GM21360 (cell line): ENCODE data around the gene DYRK1B.
"Not testable (repeated sequence)": the region's sequence is repeated elsewhere in the genome, so short reads cannot be mapped to it uniquely, and the experiment has no call there.

ENCODE experiments used
- ATAC-seq: cut with Tn5 transposase; IDR thresholded peaks from one replicate; pipeline ENCODE4 v1.9.1; 2021; ENCODE audit warnings: mild to moderate bottlenecking, moderate library complexity; ENCODE audit not compliant: unreplicated experiment

DYRK1B gene

DNA sequence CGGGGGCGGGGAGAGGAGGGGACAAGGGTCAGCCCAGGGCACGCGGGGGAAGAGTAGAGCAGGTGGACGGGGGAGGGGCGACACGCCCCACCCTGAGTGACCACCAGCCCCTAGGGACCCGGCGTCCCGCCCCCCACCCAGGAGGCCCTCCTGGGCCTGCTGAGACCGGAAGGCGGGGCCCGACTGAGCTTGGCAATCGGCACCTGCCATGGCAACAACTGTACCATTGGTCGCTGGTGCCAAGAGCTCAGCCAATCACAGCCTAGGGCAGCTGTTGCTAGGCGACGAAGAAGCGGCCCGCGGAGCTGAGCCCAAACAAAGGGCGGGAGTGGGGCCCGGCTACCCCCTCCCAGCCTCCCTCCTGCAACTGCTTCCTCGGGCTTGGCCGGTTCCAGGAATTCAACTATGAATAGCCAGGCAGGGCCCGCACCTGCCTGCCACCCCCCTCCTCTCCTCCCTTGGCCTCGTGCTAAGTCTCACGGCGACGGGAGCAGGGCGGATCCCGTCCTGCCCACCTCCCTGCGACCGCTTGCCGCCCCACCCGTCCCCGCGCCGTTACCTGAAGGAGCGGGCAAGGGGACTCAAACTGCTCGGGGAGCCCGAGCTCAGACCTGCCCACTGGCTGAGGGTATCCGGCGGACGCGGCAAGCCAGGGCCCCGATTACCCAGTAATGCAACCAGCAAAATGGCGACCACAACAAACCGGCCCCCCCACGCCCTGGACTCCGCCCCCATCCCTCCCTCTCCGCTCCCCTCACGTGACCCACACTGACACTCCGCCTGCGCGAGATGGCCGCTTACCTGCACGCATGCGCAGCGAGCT is at the start of gene DYRK1B:
Gene DYRK1B, minus strand, starts transcription at position 699 of the 823 bp plus-strand sequence. CDS start 2,295 bp downstream, outside the sequence.
- ATAC-seq = peak; percentile 74

DNA sequence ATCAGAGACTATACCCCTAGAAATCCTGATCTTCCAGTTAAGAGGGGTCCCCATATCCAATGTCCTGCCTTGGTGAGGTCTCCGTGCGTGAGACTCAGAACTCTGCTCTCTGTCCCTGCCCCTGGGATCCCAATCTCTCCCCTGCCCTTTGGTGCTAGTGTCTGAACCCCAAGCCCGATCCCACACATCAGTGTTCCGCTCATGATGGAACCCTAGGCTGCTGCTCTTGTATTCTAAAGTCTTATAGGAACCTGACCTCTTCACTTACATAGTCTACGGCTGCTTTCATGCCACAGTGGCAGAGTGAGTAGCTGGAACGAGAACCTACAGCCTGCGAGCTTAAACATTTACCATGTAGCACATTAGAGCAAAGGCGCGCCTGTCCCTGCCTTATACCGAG is 48.7 kb upstream of the DYRK1B start:
- ATAC-seq = not testable (repeated sequence)

GRCh38 chr19:39881495-39882110 is 47.6 kb upstream of the DYRK1B start:
- ATAC-seq = not testable (repeated sequence)

DNA sequence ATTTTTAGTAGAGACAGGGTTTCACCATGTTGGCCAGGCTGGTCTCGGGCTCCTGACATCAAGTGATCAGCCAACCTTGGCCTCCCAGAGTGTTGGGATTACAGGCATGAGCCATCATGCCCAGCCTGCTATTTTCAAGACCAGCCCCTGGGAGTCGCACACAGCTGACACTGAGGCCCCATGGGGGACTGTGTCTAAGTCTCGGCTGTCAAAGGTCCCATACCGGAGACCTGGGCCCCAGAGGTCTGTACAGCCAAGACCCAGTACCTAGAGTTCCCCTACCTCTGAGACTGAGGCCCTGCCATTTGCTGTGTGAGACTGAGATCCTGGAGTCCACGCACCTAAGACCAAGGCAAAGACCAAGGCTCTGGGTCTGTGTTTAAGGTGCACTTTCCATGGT is 46.3 kb upstream of the DYRK1B start:
- not testable (repeated sequence) for ATAC-seq

- ATAC-seq = not testable (repeated sequence)
Measured at GRCh38 chr19:39879796-39880195, 45.8 kb upstream of the DYRK1B start.

GRCh38 chr19:39878866-39879265 is 44.9 kb upstream of the DYRK1B start:
- not testable (repeated sequence) for ATAC-seq

GRCh38 chr19:39878398-39878797 is 44.4 kb upstream of the DYRK1B start:
- no peak for ATAC-seq

DNA sequence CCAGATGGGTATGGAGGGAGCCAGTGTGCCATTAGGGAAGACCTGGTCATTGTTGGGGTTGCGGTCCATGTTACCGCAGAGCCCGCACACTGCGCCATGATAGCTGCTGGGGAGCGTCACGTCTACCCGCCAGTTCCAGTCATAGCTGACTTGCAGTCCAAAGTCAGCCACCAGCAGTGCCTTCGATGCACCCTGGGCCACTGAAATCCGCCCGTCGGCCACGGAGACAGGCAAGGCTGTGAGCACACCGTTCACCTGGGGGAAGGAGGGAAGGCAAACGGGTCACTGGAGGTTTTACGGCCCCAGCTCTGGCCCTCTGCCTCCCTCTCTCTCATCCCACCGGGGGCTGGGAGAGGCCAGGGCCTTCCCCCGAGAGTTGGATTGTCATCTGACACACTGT is 44.0 kb upstream of the DYRK1B start:
- ATAC-seq = not testable (repeated sequence)

DNA sequence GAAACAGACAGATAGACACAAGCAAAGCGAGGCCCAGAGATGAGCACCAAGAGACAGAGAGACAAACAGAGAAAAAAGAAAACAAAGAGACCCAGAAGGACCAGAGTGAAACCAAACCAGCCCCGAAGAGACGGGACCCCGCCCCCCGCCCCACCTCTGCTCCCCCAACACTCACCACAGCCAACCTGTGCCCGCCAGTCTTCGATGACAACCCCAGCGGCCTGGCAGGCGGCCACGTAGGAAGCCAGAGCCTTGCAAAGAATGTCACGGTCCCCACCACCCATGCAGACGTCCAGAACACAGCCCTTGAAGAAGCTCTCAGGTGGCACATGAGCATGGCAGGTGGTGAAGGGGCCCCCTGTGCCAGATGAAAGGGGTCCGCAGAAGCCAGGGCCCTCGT is 43.5 kb upstream of the DYRK1B start:
- ATAC-seq = not testable (repeated sequence)

DNA sequence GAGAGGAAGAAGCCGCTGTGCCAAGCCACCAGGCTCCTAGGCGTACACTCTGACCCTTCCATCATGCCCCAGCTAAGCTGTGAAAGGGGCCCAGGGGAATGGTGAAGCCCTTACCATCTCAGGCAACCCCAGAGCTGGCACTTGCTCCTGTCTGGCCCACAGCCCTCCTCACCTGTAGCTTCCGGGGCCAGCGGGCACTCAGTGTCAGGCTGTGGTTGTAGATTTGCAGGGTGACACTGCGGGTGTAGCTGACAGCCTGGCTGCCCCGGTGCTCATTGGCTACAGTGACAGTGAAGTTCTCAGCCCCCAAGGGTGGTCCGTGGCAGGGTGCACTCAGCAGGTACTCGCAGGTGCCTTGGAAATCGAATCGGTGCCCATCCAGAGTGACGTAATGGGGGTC is 42.5 kb upstream of the DYRK1B start:
- ATAC-seq = not testable (repeated sequence)

DNA sequence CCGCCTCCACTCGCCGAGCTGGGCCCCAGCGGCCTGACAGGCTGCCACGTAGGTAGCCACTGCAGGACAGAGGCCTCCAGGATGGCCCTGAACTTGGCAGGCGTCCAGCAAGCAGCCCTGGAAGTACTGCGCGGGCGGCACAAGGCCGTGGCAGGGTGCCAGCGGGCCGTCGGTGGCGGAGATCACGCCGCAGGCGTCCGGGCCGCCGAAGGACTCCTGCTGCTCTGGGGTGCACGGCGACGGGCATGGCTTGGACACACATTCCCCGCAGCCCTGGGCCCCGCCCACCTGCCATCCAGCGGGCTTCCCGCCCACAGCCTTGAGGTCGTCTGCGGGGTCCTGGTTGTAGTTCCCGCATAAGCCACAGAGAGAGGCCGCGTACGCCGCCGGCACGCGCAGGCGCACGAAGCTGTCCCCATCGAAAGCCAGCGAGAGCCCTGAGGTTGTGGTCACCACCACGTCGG is 41.5 kb upstream of the DYRK1B start:
- ATAC-seq = not testable (repeated sequence)

GRCh38 chr19:39874404-39874803 is 40.4 kb upstream of the DYRK1B start:
- no peak for ATAC-seq

- no peak for ATAC-seq
Measured at GRCh38 chr19:39873385-39873784, 39.4 kb upstream of the DYRK1B start.

DNA sequence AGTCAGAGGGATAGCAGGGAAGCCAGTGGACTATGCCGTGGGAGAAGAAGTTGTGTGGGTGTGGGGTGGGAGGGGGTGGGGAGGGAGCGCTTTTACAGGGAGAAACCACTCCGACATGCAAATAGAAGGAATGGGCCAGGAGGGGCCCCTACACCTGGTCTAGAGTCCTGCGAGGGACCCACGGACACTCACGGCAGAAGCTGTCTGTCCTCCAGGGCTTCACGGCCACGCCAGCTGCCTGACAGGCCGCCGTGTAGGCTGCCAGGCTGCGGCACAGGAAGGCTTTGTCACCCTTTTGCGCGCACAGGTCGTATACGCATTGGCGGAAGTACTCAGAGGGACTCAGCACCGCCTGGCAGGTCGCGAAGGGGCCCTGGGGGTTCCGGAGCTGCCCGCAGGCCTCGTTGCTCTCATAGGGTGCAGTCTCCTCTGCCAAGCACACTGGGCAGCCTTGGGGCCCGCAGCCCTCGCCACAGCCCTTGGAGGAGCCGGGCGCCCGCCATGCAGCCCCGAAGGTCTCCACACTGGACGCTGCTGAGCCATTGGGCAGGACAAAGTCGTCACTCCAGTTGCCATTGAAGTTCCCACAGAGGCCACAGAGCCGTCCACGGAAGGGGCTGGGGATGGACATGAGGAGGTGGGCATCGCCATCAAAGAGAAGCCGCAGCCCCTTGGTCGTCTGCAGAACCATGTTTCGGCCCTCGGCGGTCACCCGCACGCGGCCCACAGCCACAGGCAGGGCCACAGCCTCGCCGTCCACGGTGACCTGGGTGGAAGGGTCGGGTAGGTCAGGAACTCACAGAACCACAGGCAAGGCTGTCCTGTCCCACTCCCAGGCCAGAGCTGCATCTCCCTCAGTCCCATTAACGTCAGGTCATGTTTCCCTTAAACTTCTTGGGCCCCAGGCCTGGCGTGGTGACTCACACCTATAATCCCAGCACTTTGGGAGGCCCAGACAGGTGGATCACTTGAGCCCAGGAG is 38.2 kb upstream of the DYRK1B start:
- no peak for ATAC-seq

DNA sequence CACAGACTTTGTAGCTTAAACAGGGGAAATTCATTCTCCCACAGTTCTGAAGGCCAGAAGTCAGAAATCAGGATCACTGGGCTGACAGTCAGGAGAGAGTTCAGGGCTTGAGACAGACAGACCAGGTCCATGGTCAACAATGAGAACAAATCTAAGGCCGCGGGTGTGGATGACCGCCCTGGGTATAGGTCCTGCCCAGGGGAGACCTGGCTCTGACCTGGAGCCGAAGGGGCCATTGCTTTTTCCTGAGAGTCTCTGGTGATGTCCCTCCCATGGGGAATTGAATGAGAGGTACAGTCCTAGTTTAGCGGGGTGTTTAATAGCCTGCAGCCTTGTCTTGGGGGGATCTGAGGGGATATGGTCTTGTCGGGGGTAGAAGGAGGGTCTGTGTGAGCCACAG is 37.4 kb upstream of the DYRK1B start:
- no peak for ATAC-seq

- ATAC-seq = no peak
Measured at GRCh38 chr19:39870171-39870971, 36.4 kb upstream of the DYRK1B start.

- ATAC-seq = no peak
Measured at GRCh38 chr19:39867952-39868351, 34.0 kb upstream of the DYRK1B start.

GRCh38 chr19:39867133-39867532 is 33.2 kb upstream of the DYRK1B start:
- ATAC-seq = no peak

DNA sequence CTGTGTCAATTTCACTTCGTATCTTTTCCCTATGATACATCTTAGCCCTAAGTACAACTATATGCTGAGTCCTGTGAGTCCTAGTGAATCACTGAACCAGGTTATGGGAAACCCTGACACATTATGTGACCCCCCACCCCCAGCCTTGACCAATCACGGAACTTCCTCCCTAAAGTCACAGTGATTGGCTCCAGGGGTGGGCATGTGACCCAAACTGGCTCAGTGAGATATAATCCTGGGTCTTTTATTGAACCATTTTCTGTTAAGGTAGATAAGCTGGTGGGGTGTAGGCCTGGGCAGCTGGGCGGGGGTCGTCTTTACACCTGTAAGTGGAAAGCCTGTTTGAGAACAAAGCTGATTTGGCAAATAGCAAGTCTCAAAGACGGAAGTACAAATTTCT is 32.0 kb upstream of the DYRK1B start:
- no peak for ATAC-seq

- ATAC-seq = no peak
Measured at GRCh38 chr19:39865186-39865585, 31.2 kb upstream of the DYRK1B start.
